Measurements from ENCODE around the gene FNDC10.

Gene FNDC10

GRCh38 chr1:1616838-1617237 is 16.9 kb upstream of the FNDC10 start:
- Histone ChIP-seq H3K9ac (ENCODE audit: low read length) (no peak overlapping the region), H3K27ac (ENCODE audit: low read depth, low read length) (no peak overlapping the region), H3K4me1 (ENCODE audit: control insufficient read depth, insufficient read depth, low read length) (peaks cover 16% of the 10 kb centered on the region), H3K27me3 (ENCODE audit: control insufficient read depth, insufficient read depth, low read length) (no peaks in the 10 kb centered on the region), H3K4me3 (ENCODE audit: low read length) (peak overlapping the region; percentile 95), H3K36me3 (ENCODE audit: control insufficient read depth, insufficient read depth, low read length) (peaks cover 3% of the 10 kb centered on the region)

- Histone ChIP-seq H3K4me3 (ENCODE audit: low read length) (peak overlapping the region; percentile 95), H3K27me3 (ENCODE audit: control insufficient read depth, insufficient read depth, low read length) (no peaks in the 10 kb centered on the region), H3K4me1 (ENCODE audit: control insufficient read depth, insufficient read depth, low read length) (peaks cover 16% of the 10 kb centered on the region), H3K27ac (ENCODE audit: low read depth, low read length) (peak overlapping the region; percentile 100), H3K9ac (ENCODE audit: low read length) (peak overlapping the region; percentile 53), H3K36me3 (ENCODE audit: control insufficient read depth, insufficient read depth, low read length) (peaks cover 3% of the 10 kb centered on the region)
These were observed 16.3 kb upstream of the FNDC10 start for GRCh38 chr1:1616045-1616790.

GRCh38 chr1:1615256-1616044 is 15.5 kb upstream of the FNDC10 start, which contains the start of gene MIB2:
TSS of gene MIB2 (plus strand) at chr1:1615500. CDS start at chr1:1623453, 7,953 bp downstream.
- peak within 1 kb of the TSS; percentile 96 for H3K9ac ChIP-seq (ENCODE audit: low read length)
- no peaks in the 10 kb centered on the region for H3K27me3 ChIP-seq (ENCODE audit: control insufficient read depth, insufficient read depth, low read length)
- H3K27ac ChIP-seq (ENCODE audit: low read depth, low read length), result peak within 1 kb of the TSS; percentile 100

GRCh38 chr1:1614954-1615255 is 15.0 kb upstream of the FNDC10 start:
- Histone ChIP-seq H3K4me1 (ENCODE audit: control insufficient read depth, insufficient read depth, low read length) (peaks cover 16% of the 10 kb centered on the region), H3K27ac (ENCODE audit: low read depth, low read length) (peak overlapping the region; percentile 100), H3K9ac (ENCODE audit: low read length) (peak overlapping the region; percentile 33)

More at GRCh38 chr1:1615256-1616044, 15.5 kb upstream of the FNDC10 start, which contains the start of gene MIB2:
- peaks cover 16% of the 10 kb centered on the region for H3K4me1 ChIP-seq (ENCODE audit: control insufficient read depth, insufficient read depth, low read length)
- H3K36me3 ChIP-seq (ENCODE audit: control insufficient read depth, insufficient read depth, low read length), result peaks cover 3% of the 10 kb centered on the region
- peak within 1 kb of the TSS; percentile 95 for H3K4me3 ChIP-seq (ENCODE audit: low read length)

GRCh38 chr1:1614204-1614953 is 14.4 kb upstream of the FNDC10 start:
- Histone ChIP-seq H3K36me3 (ENCODE audit: control insufficient read depth, insufficient read depth, low read length) (peaks cover 3% of the 10 kb centered on the region), H3K9ac (ENCODE audit: low read length) (peak overlapping the region; percentile 33), H3K4me3 (ENCODE audit: low read length) (peak overlapping the region; percentile 83), H3K27ac (ENCODE audit: low read depth, low read length) (no peak overlapping the region), H3K27me3 (ENCODE audit: control insufficient read depth, insufficient read depth, low read length) (no peaks in the 10 kb centered on the region), H3K4me1 (ENCODE audit: control insufficient read depth, insufficient read depth, low read length) (peaks cover 16% of the 10 kb centered on the region)

More at GRCh38 chr1:1614954-1615255, 15.0 kb upstream of the FNDC10 start:
- H3K27me3 ChIP-seq (ENCODE audit: control insufficient read depth, insufficient read depth, low read length), result no peaks in the 10 kb centered on the region
- H3K36me3 ChIP-seq (ENCODE audit: control insufficient read depth, insufficient read depth, low read length), result peaks cover 3% of the 10 kb centered on the region
- peak overlapping the region; percentile 83 for H3K4me3 ChIP-seq (ENCODE audit: low read length)

GRCh38 chr1:1613509-1614082 is 13.7 kb upstream of the FNDC10 start:
- peak overlapping the region; percentile 83 for H3K4me3 ChIP-seq (ENCODE audit: low read length)
- no peaks in the 10 kb centered on the region for H3K27me3 ChIP-seq (ENCODE audit: control insufficient read depth, insufficient read depth, low read length)
- no peak overlapping the region for H3K27ac ChIP-seq (ENCODE audit: low read depth, low read length)
- no peak overlapping the region for H3K9ac ChIP-seq (ENCODE audit: low read length)
- H3K36me3 ChIP-seq (ENCODE audit: control insufficient read depth, insufficient read depth, low read length), result peaks cover 3% of the 10 kb centered on the region
- H3K4me1 ChIP-seq (ENCODE audit: control insufficient read depth, insufficient read depth, low read length), result peaks cover 16% of the 10 kb centered on the region

GRCh38 chr1:1612104-1612400 is 12.1 kb upstream of the FNDC10 start:
- H3K36me3 ChIP-seq (ENCODE audit: control insufficient read depth, insufficient read depth, low read length), result no peaks in the 10 kb centered on the region
- peaks cover 15% of the 10 kb centered on the region for H3K4me1 ChIP-seq (ENCODE audit: control insufficient read depth, insufficient read depth, low read length)
- H3K27ac ChIP-seq (ENCODE audit: low read depth, low read length), result no peak overlapping the region
- H3K4me3 ChIP-seq (ENCODE audit: low read length), result no peak overlapping the region
- no peaks in the 10 kb centered on the region for H3K27me3 ChIP-seq (ENCODE audit: control insufficient read depth, insufficient read depth, low read length)
- H3K9ac ChIP-seq (ENCODE audit: low read length), result no peak overlapping the region

GRCh38 chr1:1610796-1611195 is 10.9 kb upstream of the FNDC10 start:
- Histone ChIP-seq H3K4me1 (ENCODE audit: control insufficient read depth, insufficient read depth, low read length) (peaks cover 9% of the 10 kb centered on the region), H3K36me3 (ENCODE audit: control insufficient read depth, insufficient read depth, low read length) (no peaks in the 10 kb centered on the region), H3K4me3 (ENCODE audit: low read length) (no peak overlapping the region), H3K9ac (ENCODE audit: low read length) (no peak overlapping the region), H3K27me3 (ENCODE audit: control insufficient read depth, insufficient read depth, low read length) (no peaks in the 10 kb centered on the region), H3K27ac (ENCODE audit: low read depth, low read length) (no peak overlapping the region)

GRCh38 chr1:1609822-1610485 is 10.0 kb upstream of the FNDC10 start:
- no peaks in the 10 kb centered on the region for H3K36me3 ChIP-seq (ENCODE audit: control insufficient read depth, insufficient read depth, low read length)
- no peak overlapping the region for H3K9ac ChIP-seq (ENCODE audit: low read length)
- H3K4me3 ChIP-seq (ENCODE audit: low read length), result no peak overlapping the region
- peaks cover 9% of the 10 kb centered on the region for H3K4me1 ChIP-seq (ENCODE audit: control insufficient read depth, insufficient read depth, low read length)
- H3K27me3 ChIP-seq (ENCODE audit: control insufficient read depth, insufficient read depth, low read length), result no peaks in the 10 kb centered on the region
- no peak overlapping the region for H3K27ac ChIP-seq (ENCODE audit: low read depth, low read length)

GRCh38 chr1:1606232-1606631 is 6.3 kb upstream of the FNDC10 start:
- H3K9ac ChIP-seq (ENCODE audit: low read length), result no peak overlapping the region
- H3K27ac ChIP-seq (ENCODE audit: low read depth, low read length), result no peak overlapping the region
- H3K27me3 ChIP-seq (ENCODE audit: control insufficient read depth, insufficient read depth, low read length), result peaks cover 2% of the 10 kb centered on the region
- no peaks in the 10 kb centered on the region for H3K36me3 ChIP-seq (ENCODE audit: control insufficient read depth, insufficient read depth, low read length)
- H3K4me1 ChIP-seq (ENCODE audit: control insufficient read depth, insufficient read depth, low read length), result no peaks in the 10 kb centered on the region
- no peak overlapping the region for H3K4me3 ChIP-seq (ENCODE audit: low read length)

- H3K4me3 ChIP-seq (ENCODE audit: low read length), result no peak overlapping the region
- peaks cover 2% of the 10 kb centered on the region for H3K27me3 ChIP-seq (ENCODE audit: control insufficient read depth, insufficient read depth, low read length)
- no peaks in the 10 kb centered on the region for H3K4me1 ChIP-seq (ENCODE audit: control insufficient read depth, insufficient read depth, low read length)
These were observed 5.8 kb upstream of the FNDC10 start for GRCh38 chr1:1605724-1606123.

More at GRCh38 chr1:1605724-1606123, 5.8 kb upstream of the FNDC10 start:
- Histone ChIP-seq H3K36me3 (ENCODE audit: control insufficient read depth, insufficient read depth, low read length) (no peaks in the 10 kb centered on the region), H3K27ac (ENCODE audit: low read depth, low read length) (no peak overlapping the region), H3K9ac (ENCODE audit: low read length) (no peak overlapping the region)

Data from rectal smooth muscle tissue (tissue), 1 donor.